HepG2 (cell line): Measurements from ENCODE around the gene LRRC3C. TPM values are rescaled to one million over a fixed set of nuclear protein-coding genes. Genes with fewer than 3 reads are reported as not detected.

Experiments
- CBX1 ChIP-seq: IDR thresholded peaks from one replicate; pipeline ENCODE4 v1.6.1; 2016; ENCODE audit warnings: antibody characterized with exemption, low read depth
- FOXO1 ChIP-seq: sonication (generic); formaldehyde crosslinking; IDR thresholded peaks from 2 replicates; pipeline ENCODE4 v1.4.0; 2020; ENCODE audit warnings: missing genetic modification reagents
- GFI1 ChIP-seq: sonication (generic); formaldehyde crosslinking; IDR thresholded peaks from 2 replicates; pipeline ENCODE4 v1.5.0; 2020; ENCODE audit warnings: missing genetic modification reagents, mild to moderate bottlenecking, borderline replicate concordance
- GPN1 ChIP-seq: sonication (generic); formaldehyde crosslinking; IDR thresholded peaks from 2 replicates; pipeline ENCODE4 v1.5.1; 2020; ENCODE audit warnings: missing genetic modification reagents, borderline replicate concordance
- HNRNPH1 ChIP-seq: fragments of 200-400 bp; formaldehyde crosslinking; optimal IDR thresholded peaks from 2 replicates; pipeline ENCODE3; 2017; ENCODE audit warnings: mild to moderate bottlenecking, low read depth, low read length
- MIER3 ChIP-seq: IDR thresholded peaks from 2 replicates; pipeline ENCODE4 v1.6.1; 2016; ENCODE audit warnings: missing compliant biosample characterization, borderline replicate concordance
- MLLT10 ChIP-seq: sonication (generic); formaldehyde crosslinking; IDR thresholded peaks from 2 replicates; pipeline ENCODE4 v1.4.0; 2020; ENCODE audit warnings: missing genetic modification reagents
- NFYC ChIP-seq: IDR thresholded peaks from 2 replicates; pipeline ENCODE4 v1.6.1; 2016; ENCODE audit warnings: missing genetic modification reagents, missing compliant biosample characterization
- NR3C1 ChIP-seq: sonication (generic); formaldehyde crosslinking; IDR thresholded peaks from 2 replicates; pipeline ENCODE4 v1.4.0; 2020; ENCODE audit warnings: missing genetic modification reagents
- POGZ ChIP-seq: sonication (generic); formaldehyde crosslinking; IDR thresholded peaks from 2 replicates; pipeline ENCODE4 v1.4.0; 2020; ENCODE audit warnings: mild to moderate bottlenecking, missing genetic modification reagents
- PPARG ChIP-seq: conservative IDR thresholded peaks from 2 replicates; pipeline ENCODE4 v1.6.1; 2016; ENCODE audit warnings: missing biosample characterization, missing genetic modification reagents
- RXRA ChIP-seq: sonication (generic); formaldehyde crosslinking; IDR thresholded peaks from 2 replicates; pipeline ENCODE4 v1.5.1; 2020; ENCODE audit warnings: missing genetic modification reagents
- TBP ChIP-seq: sonication (generic); formaldehyde crosslinking; IDR thresholded peaks from 2 replicates; pipeline ENCODE4 v1.5.0; 2020; ENCODE audit warnings: missing genetic modification reagents
- ZIK1 ChIP-seq: sonication (generic); formaldehyde crosslinking; IDR thresholded peaks from 2 replicates; pipeline ENCODE4 v1.5.0; 2020; ENCODE audit warnings: mild to moderate bottlenecking, low read depth, missing genetic modification reagents, borderline replicate concordance
- ZNF232 ChIP-seq: sonication (generic); formaldehyde crosslinking; IDR thresholded peaks from 2 replicates; pipeline ENCODE4 v1.4.0; 2020; ENCODE audit warnings: missing genetic modification reagents, borderline replicate concordance
- ZNF44 ChIP-seq: sonication (generic); formaldehyde crosslinking; IDR thresholded peaks from 2 replicates; pipeline ENCODE4 v1.5.1; 2020; ENCODE audit warnings: mild to moderate bottlenecking, missing genetic modification reagents
- ZNF484 ChIP-seq: sonication (generic); formaldehyde crosslinking; IDR thresholded peaks from 2 replicates; pipeline ENCODE4 v1.5.1; 2020; ENCODE audit warnings: mild to moderate bottlenecking, low read depth, missing genetic modification reagents, borderline replicate concordance
- ZNF572 ChIP-seq: sonication (generic); formaldehyde crosslinking; IDR thresholded peaks from 2 replicates; pipeline ENCODE4 v1.5.1; 2020; ENCODE audit warnings: mild to moderate bottlenecking, missing genetic modification reagents
- ZSCAN21 ChIP-seq: sonication (generic); formaldehyde crosslinking; IDR thresholded peaks from 2 replicates; pipeline ENCODE4 v1.8.0; 2022; ENCODE audit warnings: mild to moderate bottlenecking, missing genetic modification reagents, moderate library complexity, borderline replicate concordance
- ZSCAN29 ChIP-seq: sonication (generic); formaldehyde crosslinking; conservative IDR thresholded peaks from 2 replicates; pipeline ENCODE4 v1.4.0; 2020; ENCODE audit warnings: mild to moderate bottlenecking, missing genetic modification reagents
- polyA plus RNA-seq, 8 experiments: library from polyadenylated mRNA; depleted of rRNA in 3 of 8; stranded (reverse) in 7 of 8; unstranded in 1 of 8; fragments of >200 nt; fragmentation: Illumina TruSeq in 4 of 8; extraction: Trizol in 4 of 8; gene quantifications; 2 replicates each; pipeline versions ENCODE4 v1.2.1 to v1.2.3, GENCODE V29; 2011 to 2016; ENCODE audit warnings: low read depth in 4 of 8, missing spikeins in 1 of 8, mixed read lengths in 1 of 8; ENCODE audit not compliant: insufficient read depth in 1 of 8
- total RNA-seq, 5 experiments: library from RNA; depleted of rRNA; stranded (reverse); fragments of >200 nt; fragmentation: Illumina TruSeq; extraction: Trizol; gene quantifications; 2 replicates each; pipeline ENCODE4 v1.2.3, GENCODE V29; 2016; ENCODE audit warnings: low read depth in 1 of 5
- TF ChIP-seq, protein P1 (sequence below): sonication (generic); formaldehyde crosslinking; IDR thresholded peaks from 2 replicates; pipeline ENCODE4 v1.5.0; 2020; ENCODE audit warnings: missing genetic modification reagents
- TF ChIP-seq, protein P2 (sequence below): sonication (generic); formaldehyde crosslinking; IDR thresholded peaks from 2 replicates; pipeline ENCODE4 v1.8.1; 2023; ENCODE audit warnings: mild to moderate bottlenecking, missing genetic modification reagents
- TF ChIP-seq, protein P3 (sequence below): sonication (generic); formaldehyde crosslinking; conservative IDR thresholded peaks from 2 replicates; pipeline ENCODE4 v1.5.0; 2020; ENCODE audit warnings: missing genetic modification reagents
- TF ChIP-seq, protein P4 (sequence below): IDR thresholded peaks from 2 replicates; pipeline ENCODE4 v1.6.1; 2016; ENCODE audit warnings: low read depth, control low read depth

The LRRC3C gene
- total and polyA plus RNA-seq, 2 of the 13 experiments (the other 11 are each of a cell fraction or from before 2014, with no cell fraction given) = 0.17 TPM; not detected in 1

DNA sequence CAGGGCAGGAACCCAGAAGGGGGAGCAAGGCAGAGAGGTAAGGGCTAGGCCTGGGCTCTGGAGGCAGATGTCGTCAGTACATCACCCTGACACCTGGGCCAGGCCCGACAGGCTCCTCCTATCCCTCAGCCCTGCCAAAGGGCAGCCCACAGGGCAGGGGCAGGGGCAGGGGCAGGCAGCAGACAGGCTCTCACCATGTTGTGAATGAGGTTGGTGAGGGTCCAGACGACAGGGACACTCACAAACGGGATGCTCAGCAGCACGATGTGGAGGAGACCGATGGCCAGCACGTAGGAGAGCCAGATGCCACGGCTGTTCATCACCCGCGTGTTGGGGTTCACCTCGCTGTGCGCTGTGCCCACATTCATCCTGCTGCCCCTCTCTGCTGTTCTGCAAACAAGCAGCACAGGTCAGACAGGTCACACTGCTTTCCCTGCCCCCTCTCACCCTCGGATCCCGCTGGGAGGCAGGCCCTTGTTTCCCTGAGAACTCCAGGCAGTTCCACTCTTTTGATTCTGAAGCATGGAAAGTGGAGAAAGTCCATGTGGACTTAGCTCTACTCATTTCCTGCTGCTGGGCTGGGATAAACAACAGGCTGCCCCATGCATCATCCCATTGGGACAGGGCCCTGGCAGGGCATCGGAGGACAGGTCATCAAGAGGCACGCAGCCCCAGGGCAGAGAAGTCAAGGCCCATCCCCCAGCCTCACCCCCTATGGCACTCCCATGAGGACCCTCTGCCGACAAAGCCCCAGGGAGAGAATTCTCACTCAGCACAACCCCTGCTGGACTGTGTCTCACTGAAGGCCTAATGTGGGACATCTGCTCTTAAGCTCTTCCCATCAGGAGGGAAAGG is 3.5 kb upstream of the LRRC3C start (continued):
- TF ChIP-seq GPN1 (CRISPR knock-in tag) = 0 out of 2 replicates have a peak, but pooled peaks have one; percentile 37
- peak; percentile 61 for TF ChIP-seq NFYC
- TF ChIP-seq, protein P1, sequence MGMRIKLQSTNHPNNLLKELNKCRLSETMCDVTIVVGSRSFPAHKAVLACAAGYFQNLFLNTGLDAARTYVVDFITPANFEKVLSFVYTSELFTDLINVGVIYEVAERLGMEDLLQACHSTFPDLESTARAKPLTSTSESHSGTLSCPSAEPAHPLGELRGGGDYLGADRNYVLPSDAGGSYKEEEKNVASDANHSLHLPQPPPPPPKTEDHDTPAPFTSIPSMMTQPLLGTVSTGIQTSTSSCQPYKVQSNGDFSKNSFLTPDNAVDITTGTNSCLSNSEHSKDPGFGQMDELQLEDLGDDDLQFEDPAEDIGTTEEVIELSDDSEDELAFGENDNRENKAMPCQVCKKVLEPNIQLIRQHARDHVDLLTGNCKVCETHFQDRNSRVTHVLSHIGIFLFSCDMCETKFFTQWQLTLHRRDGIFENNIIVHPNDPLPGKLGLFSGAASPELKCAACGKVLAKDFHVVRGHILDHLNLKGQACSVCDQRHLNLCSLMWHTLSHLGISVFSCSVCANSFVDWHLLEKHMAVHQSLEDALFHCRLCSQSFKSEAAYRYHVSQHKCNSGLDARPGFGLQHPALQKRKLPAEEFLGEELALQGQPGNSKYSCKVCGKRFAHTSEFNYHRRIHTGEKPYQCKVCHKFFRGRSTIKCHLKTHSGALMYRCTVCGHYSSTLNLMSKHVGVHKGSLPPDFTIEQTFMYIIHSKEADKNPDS (CRISPR knock-in tag) = 0 out of 2 replicates have a peak, but pooled peaks have one; percentile 28
- TF ChIP-seq ZSCAN29 (CRISPR knock-in tag) = peak; percentile 97
- TF ChIP-seq ZSCAN21 (CRISPR knock-in tag) = peak; percentile 95
- TF ChIP-seq, protein P2, sequence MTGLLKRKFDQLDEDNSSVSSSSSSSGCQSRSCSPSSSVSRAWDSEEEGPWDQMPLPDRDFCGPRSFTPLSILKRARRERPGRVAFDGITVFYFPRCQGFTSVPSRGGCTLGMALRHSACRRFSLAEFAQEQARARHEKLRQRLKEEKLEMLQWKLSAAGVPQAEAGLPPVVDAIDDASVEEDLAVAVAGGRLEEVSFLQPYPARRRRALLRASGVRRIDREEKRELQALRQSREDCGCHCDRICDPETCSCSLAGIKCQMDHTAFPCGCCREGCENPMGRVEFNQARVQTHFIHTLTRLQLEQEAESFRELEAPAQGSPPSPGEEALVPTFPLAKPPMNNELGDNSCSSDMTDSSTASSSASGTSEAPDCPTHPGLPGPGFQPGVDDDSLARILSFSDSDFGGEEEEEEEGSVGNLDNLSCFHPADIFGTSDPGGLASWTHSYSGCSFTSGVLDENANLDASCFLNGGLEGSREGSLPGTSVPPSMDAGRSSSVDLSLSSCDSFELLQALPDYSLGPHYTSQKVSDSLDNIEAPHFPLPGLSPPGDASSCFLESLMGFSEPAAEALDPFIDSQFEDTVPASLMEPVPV = peak; percentile 95
- no peak for TF ChIP-seq HNRNPH1
- peak; percentile 86 for TF ChIP-seq CBX1
- peak; percentile 99 for TF ChIP-seq RXRA (CRISPR knock-in tag)
- TF ChIP-seq NR3C1 (CRISPR knock-in tag) = no peak
- peak; percentile 81 for TF ChIP-seq POGZ (CRISPR knock-in tag)
- TF ChIP-seq, protein P3, sequence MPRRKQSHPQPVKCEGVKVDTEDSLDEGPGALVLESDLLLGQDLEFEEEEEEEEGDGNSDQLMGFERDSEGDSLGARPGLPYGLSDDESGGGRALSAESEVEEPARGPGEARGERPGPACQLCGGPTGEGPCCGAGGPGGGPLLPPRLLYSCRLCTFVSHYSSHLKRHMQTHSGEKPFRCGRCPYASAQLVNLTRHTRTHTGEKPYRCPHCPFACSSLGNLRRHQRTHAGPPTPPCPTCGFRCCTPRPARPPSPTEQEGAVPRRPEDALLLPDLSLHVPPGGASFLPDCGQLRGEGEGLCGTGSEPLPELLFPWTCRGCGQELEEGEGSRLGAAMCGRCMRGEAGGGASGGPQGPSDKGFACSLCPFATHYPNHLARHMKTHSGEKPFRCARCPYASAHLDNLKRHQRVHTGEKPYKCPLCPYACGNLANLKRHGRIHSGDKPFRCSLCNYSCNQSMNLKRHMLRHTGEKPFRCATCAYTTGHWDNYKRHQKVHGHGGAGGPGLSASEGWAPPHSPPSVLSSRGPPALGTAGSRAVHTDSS (CRISPR knock-in tag) = peak; percentile 39; the same call in 1 of the 2 replicates
- TF ChIP-seq GFI1 = no peak; the same call in 1 of the 2 replicates
- peak; percentile 100 for TF ChIP-seq FOXO1
- TF ChIP-seq MLLT10 (CRISPR knock-in tag) = no peak
- TF ChIP-seq ZIK1 (CRISPR knock-in tag) = 0 out of 2 replicates have a peak, but pooled peaks have one; percentile 23
- TF ChIP-seq ZNF572 = peak; percentile 74; the same call in 1 of the 2 replicates
- no peak for TF ChIP-seq ZNF484 (CRISPR knock-in tag)
- TF ChIP-seq, protein P4, sequence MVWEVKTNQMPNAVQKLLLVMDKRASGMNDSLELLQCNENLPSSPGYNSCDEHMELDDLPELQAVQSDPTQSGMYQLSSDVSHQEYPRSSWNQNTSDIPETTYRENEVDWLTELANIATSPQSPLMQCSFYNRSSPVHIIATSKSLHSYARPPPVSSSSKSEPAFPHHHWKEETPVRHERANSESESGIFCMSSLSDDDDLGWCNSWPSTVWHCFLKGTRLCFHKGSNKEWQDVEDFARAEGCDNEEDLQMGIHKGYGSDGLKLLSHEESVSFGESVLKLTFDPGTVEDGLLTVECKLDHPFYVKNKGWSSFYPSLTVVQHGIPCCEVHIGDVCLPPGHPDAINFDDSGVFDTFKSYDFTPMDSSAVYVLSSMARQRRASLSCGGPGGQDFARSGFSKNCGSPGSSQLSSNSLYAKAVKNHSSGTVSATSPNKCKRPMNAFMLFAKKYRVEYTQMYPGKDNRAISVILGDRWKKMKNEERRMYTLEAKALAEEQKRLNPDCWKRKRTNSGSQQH (CRISPR knock-in tag) = peak; percentile 95; the same call in 1 of the 2 replicates
- TF ChIP-seq ZNF44 (CRISPR knock-in tag) = peak; percentile 96
- 0 out of 2 replicates have a peak, but pooled peaks have one; percentile 92 for TF ChIP-seq TBP (CRISPR knock-in tag)
- TF ChIP-seq ZNF232 = peak; percentile 97
- peak; percentile 98 for TF ChIP-seq PPARG (CRISPR knock-in tag)
- TF ChIP-seq MIER3 = peak; percentile 99
